NOMO-1 treated with dmso at 0.1 percent for 144 hours (cell line): Measurements from ENCODE around the gene AADAT.
"Not testable (repeated sequence)": the region's sequence is repeated elsewhere in the genome, so short reads cannot be mapped to it uniquely, and the experiment has no call there.

Source experiments
- DNase-seq: peaks from one replicate; lab custom pipeline; 2025; ENCODE audit not compliant: unreplicated experiment; lab: John Stamatoyannopoulos, UW

The AADAT gene

GRCh38 chr4:170089668-170090351 is at the start of gene AADAT:
AADAT (minus strand) TSS chr4:170089956; CDS start chr4:170089690, 266 bp downstream.
- peak; percentile 55 for DNase-seq

DNA sequence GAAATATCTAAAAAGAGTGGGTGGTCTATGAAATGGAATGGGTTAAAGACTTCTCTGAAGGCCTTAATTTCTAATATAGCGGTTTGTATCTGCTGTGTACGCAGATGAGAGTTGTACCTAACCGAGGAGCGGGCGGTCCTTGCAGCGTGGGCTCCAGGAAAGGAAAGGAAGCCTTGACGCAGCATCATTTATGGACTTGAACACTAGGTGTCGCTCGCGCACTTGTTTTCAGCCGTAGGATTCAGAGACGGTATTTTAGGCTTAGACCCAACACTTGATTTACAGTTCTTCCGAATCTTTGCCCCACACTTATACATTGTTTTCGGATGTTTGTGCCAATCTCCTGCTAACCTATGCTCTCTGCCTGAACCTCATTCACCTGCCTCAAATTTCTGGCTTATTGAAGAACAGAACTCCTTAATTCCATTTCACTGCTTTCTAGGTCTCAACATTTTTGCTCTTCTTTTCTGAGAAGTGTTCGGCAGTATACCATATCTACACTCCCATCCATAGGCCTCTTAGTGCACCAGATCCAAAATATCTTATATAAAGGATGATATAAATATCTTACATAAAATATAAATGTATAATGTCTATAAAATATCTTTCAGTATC is 48.9 kb upstream of the AADAT start:
- DNase-seq = peak; percentile 53

DNA sequence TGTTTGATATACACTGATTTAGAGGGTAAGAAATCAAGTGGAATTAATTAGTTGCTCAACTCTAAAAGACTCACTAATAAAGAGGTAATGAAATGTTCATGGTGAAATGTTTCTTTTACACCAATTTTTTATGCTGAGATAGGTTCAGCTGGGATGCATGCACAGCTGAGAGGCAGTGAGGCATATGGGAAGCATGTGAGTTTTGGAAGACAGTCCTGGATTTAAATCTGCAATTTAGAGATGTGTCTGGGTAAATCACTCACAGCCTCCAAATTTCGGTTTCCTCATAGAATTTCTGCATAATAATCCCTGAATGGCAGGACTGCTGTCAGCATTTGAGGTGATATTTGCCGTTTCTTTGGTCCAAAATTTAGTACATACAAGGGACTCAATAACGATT is 48.2 kb upstream of the AADAT start:
- DNase-seq = no peak

GRCh38 chr4:170137466-170137865 is 47.7 kb upstream of the AADAT start:
- no peak for DNase-seq

DNA sequence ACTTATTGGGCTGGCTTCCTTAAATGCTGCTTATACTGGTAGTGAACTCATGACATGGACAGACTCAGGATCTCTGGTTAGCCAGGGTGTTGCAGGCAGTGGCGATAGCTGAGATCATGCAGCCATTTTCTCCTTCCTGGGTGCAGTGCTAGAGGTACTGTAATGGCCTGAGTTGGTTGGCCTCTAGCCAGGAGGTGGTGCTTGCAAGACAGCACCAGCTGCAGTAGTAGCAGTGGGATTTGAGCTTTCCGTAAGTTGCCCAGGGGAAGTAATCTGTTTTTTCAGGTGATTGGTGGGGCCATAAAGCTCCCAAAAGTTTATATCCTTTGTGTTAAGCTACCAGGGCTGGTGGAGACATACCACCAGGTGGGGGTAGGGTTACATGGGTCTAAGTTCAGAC is 45.1 kb upstream of the AADAT start:
- no peak for DNase-seq

DNA sequence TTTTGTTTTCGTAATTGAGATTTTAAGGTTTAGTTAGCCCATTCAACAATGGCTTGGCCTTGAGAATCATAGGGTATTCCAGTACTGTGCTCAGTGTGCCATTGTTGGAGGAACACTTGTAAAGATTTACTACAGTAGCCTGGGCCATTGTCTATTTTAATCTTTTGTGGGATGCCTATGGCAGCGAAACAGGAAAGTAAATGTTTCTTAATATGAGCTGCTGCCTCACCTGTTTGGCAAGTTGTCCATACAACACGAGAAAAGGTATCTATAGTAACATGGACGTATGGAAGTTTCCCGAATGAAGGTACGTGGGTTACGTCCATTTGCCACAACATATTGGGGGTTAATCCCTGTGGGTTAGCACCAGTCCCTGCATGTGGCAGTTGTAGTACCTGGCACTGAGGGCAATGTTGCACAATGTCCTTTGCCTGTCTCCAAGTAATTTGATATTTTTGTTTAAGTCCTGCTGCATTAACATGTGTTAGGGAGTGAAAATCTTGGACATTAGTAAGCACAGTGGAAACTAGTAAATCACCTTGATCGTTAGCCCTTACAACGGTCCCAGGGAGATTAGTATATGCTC is 38.6 kb upstream of the AADAT start:
- no peak for DNase-seq

GRCh38 chr4:170127758-170128157 is 38.0 kb upstream of the AADAT start:
- no peak for DNase-seq

DNA sequence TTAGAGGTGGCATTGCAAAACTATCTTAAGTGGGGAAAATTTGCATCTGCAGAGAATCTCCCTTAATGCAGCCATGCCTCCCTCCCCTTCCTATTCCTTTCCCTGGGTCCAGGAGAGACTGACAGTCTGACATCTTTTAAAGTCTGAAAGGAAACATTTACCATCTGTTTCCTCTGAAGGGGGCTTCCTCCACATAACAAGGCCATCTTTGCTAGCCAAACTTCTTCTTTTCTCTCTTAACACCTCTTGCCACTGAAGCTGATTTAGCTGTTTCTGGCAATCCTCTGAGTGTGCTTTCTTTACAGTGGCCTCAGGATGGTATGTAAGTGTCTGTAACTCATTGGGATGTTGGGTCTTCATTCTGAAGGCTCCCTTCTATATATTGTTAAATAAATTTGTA is 34.6 kb upstream of the AADAT start:
- no peak for DNase-seq

GRCh38 chr4:170122252-170122651 is 32.5 kb upstream of the AADAT start:
- no peak for DNase-seq

GRCh38 chr4:170114636-170115035 is 24.9 kb upstream of the AADAT start:
- no peak for DNase-seq

DNA sequence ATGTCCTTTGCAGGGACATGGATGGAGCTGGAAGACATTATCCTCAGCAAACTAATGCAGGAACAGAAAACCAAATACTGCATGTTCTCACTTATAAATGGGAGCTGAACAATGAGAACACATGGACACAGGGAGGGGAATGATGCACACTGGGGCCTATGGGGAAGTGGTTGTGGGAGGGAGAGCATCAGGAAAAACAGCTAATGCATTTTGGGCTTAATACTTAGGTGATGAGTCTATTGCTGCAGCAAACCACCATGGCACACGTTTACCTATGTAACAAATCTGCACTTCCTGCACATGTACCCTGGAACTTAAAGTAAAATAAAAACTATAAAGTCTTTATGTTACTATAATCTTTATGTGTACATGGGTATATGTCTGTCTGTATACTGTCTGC is 24.4 kb upstream of the AADAT start:
- not testable (repeated sequence) for DNase-seq

- DNase-seq = no peak
Measured at GRCh38 chr4:170111546-170111945, 21.8 kb upstream of the AADAT start.

GRCh38 chr4:170111085-170111484 is 21.3 kb upstream of the AADAT start:
- no peak for DNase-seq

GRCh38 chr4:170110285-170110672 is 20.5 kb upstream of the AADAT start:
- no peak for DNase-seq

- no peak for DNase-seq
Measured at GRCh38 chr4:170109586-170110284, 20.0 kb upstream of the AADAT start.

GRCh38 chr4:170106900-170107299 is 17.1 kb upstream of the AADAT start:
- no peak for DNase-seq

DNA sequence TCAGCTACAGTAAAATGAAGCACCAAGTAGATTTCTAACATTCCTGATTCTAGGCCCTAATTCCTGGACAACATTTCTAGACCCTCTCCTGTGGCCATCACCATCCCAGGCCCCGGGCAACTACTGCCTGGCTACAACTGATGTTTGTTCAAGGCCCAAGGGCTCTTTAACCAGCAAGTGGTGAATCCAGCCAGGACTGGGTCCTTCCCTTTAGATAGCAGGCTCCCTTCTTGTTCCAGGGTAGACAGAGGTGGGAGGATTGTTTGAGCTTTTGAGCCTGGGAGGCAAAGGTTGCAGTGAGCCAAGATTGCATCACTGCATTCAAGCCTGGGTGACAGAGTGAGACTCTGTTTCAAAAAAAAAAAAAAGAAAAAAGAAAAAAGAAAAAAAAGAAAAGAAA is 12.7 kb upstream of the AADAT start:
- no peak for DNase-seq

GRCh38 chr4:170098171-170098570 is 8.4 kb upstream of the AADAT start:
- not testable (repeated sequence) for DNase-seq

- no peak for DNase-seq
Measured at GRCh38 chr4:170097681-170098080, 7.9 kb upstream of the AADAT start.

- DNase-seq = no peak
Measured at GRCh38 chr4:170093973-170094535, 4.3 kb upstream of the AADAT start.

DNA sequence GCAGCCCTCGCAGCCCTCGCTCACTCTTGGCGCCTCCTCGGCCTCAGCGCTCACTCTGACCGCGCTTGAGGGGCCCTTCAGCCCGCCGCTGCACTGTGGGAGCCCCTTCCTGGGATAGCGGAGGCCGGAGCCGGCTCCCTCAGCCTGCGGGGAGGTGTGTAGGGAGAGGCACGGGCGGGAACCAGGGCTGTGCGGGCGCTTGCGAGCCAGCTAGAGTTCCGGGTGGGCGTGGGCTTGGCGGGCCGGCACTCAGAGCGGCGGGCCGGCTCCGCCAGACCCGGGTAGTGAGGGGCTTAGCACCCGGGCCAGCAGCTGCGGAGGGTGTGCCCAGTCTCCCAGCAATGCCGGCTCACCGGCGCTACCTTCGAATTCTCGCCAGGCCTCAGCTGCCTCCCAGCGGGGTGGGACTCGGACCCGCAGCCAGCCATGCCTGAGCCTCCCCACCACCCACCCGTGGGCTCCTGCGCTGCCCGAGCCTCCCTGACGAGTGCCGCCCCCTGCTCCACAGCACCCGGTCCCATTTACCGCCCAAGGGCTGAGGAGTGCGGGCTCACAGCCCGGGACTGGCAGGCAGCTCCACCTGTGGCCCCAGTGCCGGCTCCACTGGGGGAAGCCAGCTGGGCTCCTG is 1.4 kb upstream of the AADAT start:
- DNase-seq = no peak
